Breast epithelium (tissue), 3 donors: ENCODE data around the gene FAM136A.
A peak's percentile ranks its signal among the peaks of the same experiment; 100 is the strongest.

ENCODE experiments used
- POLR2AphosphoS5 ChIP-seq, 3 donors: sonication (generic); formaldehyde crosslinking; IDR thresholded peaks; one replicate each; pipeline ENCODE4 v1.6.1; 2017; ENCODE audit warnings: antibody characterized with exemption in 3 of 3
- TF ChIP-seq, protein P1 (sequence below), 3 donors: fragments of 450-650 bp; IDR thresholded peaks; one replicate each; pipeline ENCODE4 v1.5.1; 2016 to 2017; ENCODE audit warnings: antibody characterized with exemption in 3 of 3, mild to moderate bottlenecking in 3 of 3, moderate library complexity in 3 of 3

DNA sequence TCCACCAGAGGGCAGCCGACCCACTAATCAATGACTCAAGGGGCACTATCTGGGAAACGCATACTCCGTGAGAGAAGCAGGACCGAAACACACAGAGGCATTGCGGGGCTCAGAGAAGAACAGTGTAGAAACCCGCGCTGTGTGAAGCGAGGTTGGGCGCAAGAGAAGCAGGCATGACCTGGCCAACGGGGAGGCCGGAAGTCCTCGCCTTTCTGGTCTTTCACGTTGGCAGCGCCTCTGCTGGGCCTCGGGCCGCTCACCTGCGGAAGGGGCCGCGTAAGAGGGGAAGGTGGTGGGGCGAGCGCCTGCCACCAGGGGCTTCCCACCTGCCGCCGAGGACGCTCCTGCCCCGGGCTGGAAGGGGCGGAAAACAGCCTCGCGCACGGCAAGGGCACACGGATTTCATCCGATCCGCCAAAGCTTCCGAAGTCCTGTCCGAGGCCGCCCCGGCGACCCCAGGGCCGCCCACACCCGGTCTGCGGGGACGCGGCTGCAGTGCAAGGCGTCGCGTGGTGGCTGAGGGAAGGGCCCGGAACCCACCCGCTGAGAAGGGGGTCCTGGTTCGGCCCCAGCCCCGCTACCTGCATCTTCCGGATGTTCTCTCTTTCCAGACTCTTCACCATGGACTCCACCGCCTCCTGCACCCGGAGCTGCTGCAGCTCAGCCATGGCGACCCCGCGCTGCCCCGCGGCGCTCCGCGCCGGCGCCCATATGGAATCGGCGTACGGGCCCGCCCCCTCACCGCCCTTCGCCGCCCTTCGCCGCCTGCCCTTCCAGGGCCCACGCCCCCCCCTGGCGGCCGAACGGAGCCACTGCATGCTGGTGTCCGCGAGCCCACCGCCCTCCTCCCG lies at the start of gene FAM136A:
- TF ChIP-seq, protein P1, sequence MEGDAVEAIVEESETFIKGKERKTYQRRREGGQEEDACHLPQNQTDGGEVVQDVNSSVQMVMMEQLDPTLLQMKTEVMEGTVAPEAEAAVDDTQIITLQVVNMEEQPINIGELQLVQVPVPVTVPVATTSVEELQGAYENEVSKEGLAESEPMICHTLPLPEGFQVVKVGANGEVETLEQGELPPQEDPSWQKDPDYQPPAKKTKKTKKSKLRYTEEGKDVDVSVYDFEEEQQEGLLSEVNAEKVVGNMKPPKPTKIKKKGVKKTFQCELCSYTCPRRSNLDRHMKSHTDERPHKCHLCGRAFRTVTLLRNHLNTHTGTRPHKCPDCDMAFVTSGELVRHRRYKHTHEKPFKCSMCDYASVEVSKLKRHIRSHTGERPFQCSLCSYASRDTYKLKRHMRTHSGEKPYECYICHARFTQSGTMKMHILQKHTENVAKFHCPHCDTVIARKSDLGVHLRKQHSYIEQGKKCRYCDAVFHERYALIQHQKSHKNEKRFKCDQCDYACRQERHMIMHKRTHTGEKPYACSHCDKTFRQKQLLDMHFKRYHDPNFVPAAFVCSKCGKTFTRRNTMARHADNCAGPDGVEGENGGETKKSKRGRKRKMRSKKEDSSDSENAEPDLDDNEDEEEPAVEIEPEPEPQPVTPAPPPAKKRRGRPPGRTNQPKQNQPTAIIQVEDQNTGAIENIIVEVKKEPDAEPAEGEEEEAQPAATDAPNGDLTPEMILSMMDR (IDR thresholded peaks at IDR 0.05): peak; percentile 89 to 98 (median 91)
- peak in 2 of 3 donors; percentile 10 to 45 for TF ChIP-seq POLR2AphosphoS5 (IDR thresholded peaks at IDR 0.05)
